Neutrophil (primary cell): ENCODE measurements around the gene NISCH.

Source experiments
- H3K27ac ChIP-seq: fragments of 200-600 bp; sonication (generic); 2 replicates; pipeline ENCODE4 v1.5.1; 2016; ENCODE audit warnings: mild to moderate bottlenecking, moderate library complexity
- H3K27me3 ChIP-seq: fragments of 200-600 bp; sonication (generic); 2 replicates; pipeline ENCODE4 v1.6.0; 2016; ENCODE audit warnings: mild to moderate bottlenecking
- H3K36me3 ChIP-seq: fragments of 200-600 bp; sonication (generic); 2 replicates; pipeline ENCODE4 v1.5.1; 2017
- H3K4me1 ChIP-seq, 2 experiments: fragments of 200-600 bp in 1 of 2; sonication (generic) in 1 of 2; 1 replicate in 1 of 2; 2 replicates in 1 of 2; pipeline versions ENCODE4 v1.5.1 to v1.6.1; 2013 to 2016; ENCODE audit warnings: low read depth in 1 of 2, low read length in 1 of 2, mild to moderate bottlenecking in 1 of 2, moderate library complexity in 1 of 2; ENCODE audit not compliant: control insufficient read depth in 1 of 2, insufficient read depth in 1 of 2
- H3K4me3 ChIP-seq, 2 experiments: fragments of 200-600 bp in 1 of 2; sonication (generic) in 1 of 2; 1 replicate in 1 of 2; 2 replicates in 1 of 2; pipeline ENCODE4 v1.5.1; 2013 to 2016; ENCODE audit warnings: low read depth in 1 of 2, low read length in 1 of 2, mild to moderate bottlenecking in 1 of 2, moderate library complexity in 1 of 2
- H3K9me3 ChIP-seq: fragments of 200-600 bp; sonication (generic); 2 replicates; pipeline ENCODE4 v1.5.1; 2016
- TF ChIP-seq, protein P1 (sequence below): fragments of 200-600 bp; sonication (generic); IDR thresholded peaks from 2 replicates; pipeline ENCODE4 v1.5.1; 2016; ENCODE audit warnings: antibody characterized with exemption

NISCH gene

DNA sequence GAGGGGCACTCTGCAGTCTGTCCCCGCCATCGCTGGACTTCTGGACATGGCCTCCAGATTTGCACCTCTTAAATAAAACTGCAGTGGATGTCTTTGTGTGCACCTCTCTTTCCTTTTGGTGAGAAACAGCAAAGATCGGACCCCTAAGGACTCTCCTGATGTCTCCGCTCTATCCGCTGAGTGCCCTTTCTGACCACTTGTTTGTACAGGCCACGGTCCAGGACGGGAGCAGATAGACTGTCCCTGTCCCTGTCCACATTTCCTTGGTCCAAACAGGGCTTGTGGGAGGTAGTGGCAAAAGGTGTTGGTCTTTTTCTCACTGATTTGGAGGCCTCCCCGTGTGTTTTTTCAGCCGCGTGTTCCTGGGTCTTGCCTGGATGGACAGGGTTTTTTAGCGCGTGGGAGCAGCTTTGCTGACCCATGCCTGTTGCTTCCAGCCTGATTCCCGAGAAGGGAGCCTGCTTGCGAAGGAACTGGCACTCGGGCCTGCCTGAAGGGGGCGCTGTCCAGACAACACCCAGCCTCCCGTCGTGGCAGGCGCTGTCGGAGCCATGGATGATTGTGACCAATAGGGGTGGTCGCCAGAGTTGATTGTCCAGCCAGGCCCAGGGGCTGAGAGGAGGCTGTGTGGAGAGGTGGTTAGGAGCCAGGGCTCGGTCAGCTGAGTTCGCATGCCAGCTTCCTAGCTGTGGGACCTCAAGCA is 26.6 kb downstream of the NISCH start:
- Histone ChIP-seq H3K27me3 (no peaks in the 10 kb centered on the region), H3K36me3 (peaks cover 96% of the 10 kb centered on the region), H3K27ac (no peak overlapping the region), H3K4me1 (no peaks in the 10 kb centered on the region), H3K4me3 (no peak overlapping the region), H3K9me3 (no peaks in the 10 kb centered on the region)
- TF ChIP-seq, protein P1, sequence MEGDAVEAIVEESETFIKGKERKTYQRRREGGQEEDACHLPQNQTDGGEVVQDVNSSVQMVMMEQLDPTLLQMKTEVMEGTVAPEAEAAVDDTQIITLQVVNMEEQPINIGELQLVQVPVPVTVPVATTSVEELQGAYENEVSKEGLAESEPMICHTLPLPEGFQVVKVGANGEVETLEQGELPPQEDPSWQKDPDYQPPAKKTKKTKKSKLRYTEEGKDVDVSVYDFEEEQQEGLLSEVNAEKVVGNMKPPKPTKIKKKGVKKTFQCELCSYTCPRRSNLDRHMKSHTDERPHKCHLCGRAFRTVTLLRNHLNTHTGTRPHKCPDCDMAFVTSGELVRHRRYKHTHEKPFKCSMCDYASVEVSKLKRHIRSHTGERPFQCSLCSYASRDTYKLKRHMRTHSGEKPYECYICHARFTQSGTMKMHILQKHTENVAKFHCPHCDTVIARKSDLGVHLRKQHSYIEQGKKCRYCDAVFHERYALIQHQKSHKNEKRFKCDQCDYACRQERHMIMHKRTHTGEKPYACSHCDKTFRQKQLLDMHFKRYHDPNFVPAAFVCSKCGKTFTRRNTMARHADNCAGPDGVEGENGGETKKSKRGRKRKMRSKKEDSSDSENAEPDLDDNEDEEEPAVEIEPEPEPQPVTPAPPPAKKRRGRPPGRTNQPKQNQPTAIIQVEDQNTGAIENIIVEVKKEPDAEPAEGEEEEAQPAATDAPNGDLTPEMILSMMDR = peak; percentile 14

DNA sequence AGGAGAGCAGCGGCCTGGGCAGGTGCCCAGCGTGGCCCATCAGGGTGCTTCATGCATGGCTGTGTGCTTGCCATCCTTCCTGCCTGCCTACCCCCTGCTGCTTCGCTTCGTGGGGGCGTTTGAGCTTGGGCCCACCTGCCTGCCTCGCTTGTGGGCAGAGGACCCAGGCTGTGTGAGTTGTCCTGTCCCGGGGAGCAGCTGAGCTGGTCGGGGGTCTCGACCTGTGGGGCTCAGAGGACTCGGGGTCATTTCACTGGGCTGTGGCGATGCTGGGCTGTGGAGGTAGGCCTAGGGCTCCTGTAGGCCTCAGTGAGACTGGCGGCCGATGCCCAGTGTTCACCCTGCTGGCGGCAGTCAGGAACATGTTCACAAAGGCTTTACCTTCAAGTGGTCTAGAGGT is 27.7 kb downstream of the NISCH start:
- no peak overlapping the region for H3K27ac ChIP-seq
- no peaks in the 10 kb centered on the region for H3K27me3 ChIP-seq
- TF ChIP-seq, protein P1 = no peak
- peaks cover 96% of the 10 kb centered on the region for H3K36me3 ChIP-seq
- no peak overlapping the region for H3K4me3 ChIP-seq
- H3K4me1 ChIP-seq = no peaks in the 10 kb centered on the region
- H3K9me3 ChIP-seq = no peaks in the 10 kb centered on the region

DNA sequence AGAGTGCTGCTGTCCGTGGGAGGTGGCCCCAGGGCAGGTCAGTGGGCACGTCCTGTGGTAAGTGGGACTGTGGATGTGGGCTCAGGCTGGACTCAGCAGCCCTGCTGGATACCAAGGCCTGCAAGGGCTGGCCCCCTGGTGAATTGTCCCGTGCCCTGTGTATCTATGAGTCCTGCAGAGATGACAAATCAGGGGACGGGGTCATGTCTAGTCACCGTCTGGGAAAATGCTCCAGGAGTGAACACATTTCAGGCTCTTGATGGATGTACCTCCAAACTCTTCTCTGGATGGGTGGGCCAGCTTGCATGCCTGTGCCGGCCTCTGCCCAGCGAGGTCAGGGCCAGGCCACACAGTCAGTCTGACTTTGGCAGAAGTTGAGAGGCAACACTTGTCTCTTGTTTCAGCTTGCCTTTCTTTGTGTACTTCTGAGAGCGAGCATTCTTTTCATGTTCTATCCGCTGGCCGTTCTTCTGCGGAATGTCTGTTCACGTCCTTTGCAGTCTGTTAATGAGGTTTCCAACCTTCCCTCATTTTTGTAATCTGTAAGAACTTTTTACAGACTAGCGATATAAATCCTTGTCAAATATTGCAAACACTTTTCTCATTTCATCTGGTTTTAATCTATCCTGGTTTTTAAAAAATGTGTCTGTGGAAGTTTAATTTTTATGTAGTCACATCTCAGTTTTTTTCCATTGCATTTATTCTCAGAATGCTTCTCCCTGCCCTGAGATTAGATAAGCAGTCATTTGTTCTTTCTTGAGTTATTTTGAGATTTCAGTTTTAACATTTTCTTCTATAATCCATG is 28.4 kb downstream of the NISCH start:
- Histone ChIP-seq H3K27me3 (no peaks in the 10 kb centered on the region), H3K27ac (no peak overlapping the region), H3K36me3 (peaks cover 96% of the 10 kb centered on the region), H3K9me3 (no peaks in the 10 kb centered on the region), H3K4me1 (no peaks in the 10 kb centered on the region), H3K4me3 (no peak overlapping the region)
- TF ChIP-seq, protein P1 = no peak

DNA sequence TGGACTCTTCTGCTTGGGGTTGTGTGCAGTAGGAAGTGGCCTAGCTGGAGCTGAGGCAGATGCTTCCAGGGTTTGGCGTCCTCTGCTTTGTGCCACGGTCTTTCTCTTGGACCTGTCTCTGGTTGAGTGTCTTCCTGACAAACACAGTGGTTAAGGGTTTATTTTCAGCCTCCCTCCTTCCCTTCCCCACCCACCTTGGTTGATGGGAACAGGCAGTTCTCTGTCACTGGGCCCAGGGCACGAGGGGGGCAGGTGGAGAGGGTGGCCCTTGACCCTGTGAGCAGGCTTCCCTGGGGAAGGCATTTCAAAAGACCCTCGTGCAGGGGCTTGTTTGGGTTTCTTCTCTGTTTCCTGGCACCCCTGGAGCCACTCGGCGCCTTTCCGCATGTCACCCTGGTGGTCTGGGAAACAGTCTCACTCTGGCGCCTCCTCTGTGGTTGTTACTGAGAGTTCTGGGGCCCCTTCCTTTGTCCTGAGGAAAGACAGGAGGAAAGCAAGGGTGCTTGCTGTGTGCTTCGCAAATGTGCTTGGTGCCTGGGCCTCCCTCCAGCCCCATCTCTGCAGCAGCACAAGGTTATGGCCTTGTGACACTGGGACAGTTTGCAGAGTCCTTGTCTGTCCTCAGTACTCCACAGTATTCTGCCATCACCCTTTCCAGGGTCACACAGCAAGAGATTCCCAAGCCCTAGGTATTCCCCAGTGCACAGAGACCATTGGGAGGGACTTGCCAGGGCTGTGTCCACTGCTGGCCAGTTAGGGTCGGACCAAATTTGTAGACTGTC is 29.5 kb downstream of the NISCH start:
- no peaks in the 10 kb centered on the region for H3K4me1 ChIP-seq
- H3K27me3 ChIP-seq = no peaks in the 10 kb centered on the region
- TF ChIP-seq, protein P1 = no peak
- H3K9me3 ChIP-seq = no peaks in the 10 kb centered on the region
- no peak overlapping the region for H3K27ac ChIP-seq
- H3K4me3 ChIP-seq = no peak overlapping the region
- H3K36me3 ChIP-seq = peaks cover 96% of the 10 kb centered on the region

DNA sequence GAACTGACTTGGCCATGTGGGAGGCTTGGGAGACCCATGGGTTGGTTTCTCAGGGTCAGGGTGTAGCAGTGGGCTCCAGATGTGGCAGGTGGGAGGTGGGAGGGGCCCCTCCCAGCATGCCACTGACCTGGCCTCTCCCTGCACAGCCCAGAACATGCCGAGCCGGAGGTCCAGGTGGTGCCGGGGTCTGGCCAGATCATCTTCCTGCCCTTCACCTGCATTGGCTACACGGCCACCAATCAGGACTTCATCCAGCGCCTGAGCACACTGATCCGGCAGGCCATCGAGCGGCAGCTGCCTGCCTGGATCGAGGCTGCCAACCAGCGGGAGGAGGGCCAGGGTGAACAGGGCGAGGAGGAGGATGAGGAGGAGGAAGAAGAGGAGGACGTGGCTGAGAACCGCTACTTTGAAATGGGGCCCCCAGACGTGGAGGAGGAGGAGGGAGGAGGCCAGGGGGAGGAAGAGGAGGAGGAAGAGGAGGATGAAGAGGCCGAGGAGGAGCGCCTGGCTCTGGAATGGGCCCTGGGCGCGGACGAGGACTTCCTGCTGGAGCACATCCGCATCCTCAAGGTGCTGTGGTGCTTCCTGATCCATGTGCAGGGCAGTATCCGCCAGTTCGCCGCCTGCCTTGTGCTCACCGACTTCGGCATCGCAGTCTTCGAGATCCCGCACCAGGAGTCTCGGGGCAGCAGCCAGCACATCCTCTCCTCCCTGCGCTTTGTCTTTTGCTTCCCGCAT is 31.8 kb downstream of the NISCH start:
- Histone ChIP-seq H3K4me3 (no peak overlapping the region), H3K27ac (no peak overlapping the region), H3K36me3 (peaks cover 96% of the 10 kb centered on the region), H3K4me1 (no peaks in the 10 kb centered on the region), H3K9me3 (no peaks in the 10 kb centered on the region), H3K27me3 (no peaks in the 10 kb centered on the region)
- TF ChIP-seq, protein P1 = no peak
